HepG2 (cell line): ENCODE results near the gene TMEM221. TPM values are rescaled to one million over a fixed set of nuclear protein-coding genes. Genes with fewer than 3 reads are reported as not detected.
A peak's percentile ranks its signal among the peaks of the same experiment; 100 is the strongest.

Source experiments
- ATAC-seq: fragments of 200-7000 bp; cut with Tn5 transposase; 3 replicates; pipeline ENCODE4 v1.9.1; 2020; ENCODE audit warnings: mild to moderate bottlenecking, moderate library complexity
- BruUV-seq: library from RNA; stranded (reverse); fragments of 400-500 nt; replicated peaks from 2 replicates; lab custom pipeline; 2021; lab: Mats Ljungman, UMichigan
- CTCF ChIA-PET: fragments of 300-600 bp; formaldehyde crosslinking; extraction: SDS; loops from one replicate; lab custom pipeline; 2021; ENCODE audit warnings: low total read pairs, inconsistent platforms, low intra/inter-chr PET ratio; lab: Yijun Ruan, JAX
- POLR2A ChIA-PET: fragments of 350-600 bp; sonication (Branson Sonifier 250); formaldehyde crosslinking; loops from one replicate; lab custom pipeline; 2020; ENCODE audit warnings: antibody characterized with exemption, inconsistent platforms; lab: Yijun Ruan, JAX
- DNase-seq: peaks from one replicate; pipeline ENCODE4 v3.0.0-alpha.2; 2015; ENCODE audit warnings: low spot score
- FAIRE-seq: peaks from 3 replicates; lab custom pipeline; 2011; peaks lifted over from hg19 to GRCh38; lab: Jason Lieb, UNC
- H2AFZ ChIP-seq: one replicate; pipeline ENCODE4 v1.6.1; 2011; ENCODE audit warnings: low read length, inconsistent platforms
- H3K27ac ChIP-seq: fragments of 300-600 bp; 3 replicates; pipeline ENCODE4 v1.8.0; 2011; ENCODE audit warnings: mixed run types, mild to moderate bottlenecking, mixed read lengths, low read length, inconsistent platforms; ENCODE audit not compliant: insufficient read depth; ENCODE audit errors: extremely low read length
- H3K27me3 ChIP-seq, 2 experiments: fragments of 200-600 bp in 1 of 2; 2 replicates in 1 of 2; 3 replicates in 1 of 2; pipeline versions ENCODE4 v1.6.0 to v1.8.0; 2011; ENCODE audit warnings: low read length in 2 of 2, mild to moderate bottlenecking in 2 of 2, moderate library complexity in 2 of 2, inconsistent platforms in 1 of 2; ENCODE audit not compliant: insufficient read depth in 2 of 2, control insufficient read depth in 1 of 2
- H3K36me3 ChIP-seq, 2 experiments: fragments of 200-600 bp in 1 of 2; replicated peaks in 1 of 2; 2 replicates in 1 of 2; 3 replicates in 1 of 2; pipeline versions ENCODE4 v1.5.1 to v1.8.0; 2011; ENCODE audit warnings: low read length in 2 of 2, inconsistent platforms in 1 of 2; ENCODE audit not compliant: insufficient read depth in 2 of 2, control insufficient read depth in 1 of 2
- H3K4me1 ChIP-seq: 2 replicates; pipeline ENCODE4 v1.5.1; 2012; ENCODE audit warnings: low read length, inconsistent platforms; ENCODE audit not compliant: insufficient read depth
- H3K4me2 ChIP-seq: 2 replicates; pipeline ENCODE4 v1.6.0; 2011; ENCODE audit warnings: low read depth, low read length, inconsistent platforms
- H3K4me3 ChIP-seq, 3 experiments: fragments of 200-600 bp in 1 of 3; sonication (generic), shearing (Covaris generic) in 1 of 3; replicated peaks in 1 of 3; 2 replicates each; pipeline ENCODE4 v1.5.1; 2011 to 2016; ENCODE audit warnings: low read length in 3 of 3, inconsistent platforms in 2 of 3, low read depth in 2 of 3, mild to moderate bottlenecking in 2 of 3, control low read depth in 1 of 3, mixed read lengths in 1 of 3; ENCODE audit not compliant: insufficient read depth in 1 of 3
- H3K79me2 ChIP-seq: one replicate; pipeline ENCODE4 v1.6.1; 2011; ENCODE audit warnings: low read length, inconsistent platforms; ENCODE audit not compliant: insufficient read depth
- H3K9ac ChIP-seq: 2 replicates; pipeline ENCODE4 v1.6.0; 2011; ENCODE audit warnings: mild to moderate bottlenecking, low read depth, low read length, inconsistent platforms; ENCODE audit not compliant: insufficient read depth
- H3K9me3 ChIP-seq: 2 replicates; pipeline ENCODE4 v1.5.1; 2012; ENCODE audit warnings: mild to moderate bottlenecking, low read length
- H4K20me1 ChIP-seq: 2 replicates; pipeline ENCODE4 v1.6.0; 2011; ENCODE audit warnings: inconsistent platforms, mild to moderate bottlenecking, low read length, moderate library complexity; ENCODE audit not compliant: insufficient read depth
- AGO1 ChIP-seq: fragments of 200-400 bp; formaldehyde crosslinking; IDR thresholded peaks from 2 replicates; pipeline ENCODE4 v1.6.1; 2017; ENCODE audit warnings: mild to moderate bottlenecking, low read depth, low read length, moderate library complexity; ENCODE audit not compliant: poor library complexity, severe bottlenecking
- AGO2 ChIP-seq: fragments of 200-400 bp; formaldehyde crosslinking; optimal IDR thresholded peaks from 2 replicates; pipeline ENCODE3; 2017; ENCODE audit warnings: mild to moderate bottlenecking, low read depth, low read length, moderate library complexity
- CEBPB ChIP-seq: IDR thresholded peaks from 2 replicates; pipeline ENCODE4 v1.6.1; 2011; ENCODE audit warnings: low read depth, low read length, improper control_type of control experiment, borderline replicate concordance
- ETV5 ChIP-seq: IDR thresholded peaks from 2 replicates; pipeline ENCODE4 v1.6.1; 2018; ENCODE audit warnings: missing biosample characterization, missing genetic modification reagents, inconsistent platforms, borderline replicate concordance
- RFX1 ChIP-seq: fragments of 450-650 bp; IDR thresholded peaks from 2 replicates; pipeline ENCODE4 v1.6.1; 2017
- ZBTB38 ChIP-seq: sonication (generic); formaldehyde crosslinking; IDR thresholded peaks from 2 replicates; pipeline ENCODE4 v1.5.1; 2020; ENCODE audit warnings: mild to moderate bottlenecking, missing genetic modification reagents
- ZNF329 ChIP-seq: sonication (generic); formaldehyde crosslinking; IDR thresholded peaks from 2 replicates; pipeline ENCODE4 v1.9.0; 2021; ENCODE audit warnings: low read depth, mild to moderate bottlenecking, missing genetic modification reagents
- ZNF607 ChIP-seq: sonication (generic); formaldehyde crosslinking; IDR thresholded peaks from 2 replicates; pipeline ENCODE4 v1.5.1; 2020; ENCODE audit warnings: missing genetic modification reagents, mild to moderate bottlenecking, borderline replicate concordance
- ZNF766 ChIP-seq: sonication (generic); formaldehyde crosslinking; IDR thresholded peaks from 2 replicates; pipeline ENCODE4 v1.5.0; 2020; ENCODE audit warnings: missing genetic modification reagents, borderline replicate concordance
- ZNF770 ChIP-seq: sonication (generic); formaldehyde crosslinking; IDR thresholded peaks from 2 replicates; pipeline ENCODE4 v1.5.0; 2020; ENCODE audit warnings: mild to moderate bottlenecking, missing genetic modification reagents
- ZUFSP ChIP-seq: sonication (generic); formaldehyde crosslinking; IDR thresholded peaks from 2 replicates; pipeline ENCODE4 v1.9.0; 2021; ENCODE audit warnings: missing genetic modification reagents, mild to moderate bottlenecking, borderline replicate concordance
- WGBS: methylation state at CpG from one replicate; pipeline ENCODE4 v1.1.6; 2017; ENCODE audit warnings: low lambda C conversion rate; 5-methylcytosine and 5-hydroxymethylcytosine counted together
- in situ Hi-C: cut with HindIII; loops from 2 replicates; pipeline ENCODE4 v1.10.0; 2017; ENCODE audit warnings: low pct_unique_long_range_greater_than_20kb; ENCODE audit not compliant: extremely low pct_ligation_motif_present
- intact Hi-C: fragments of 100-400 bp; cut with micrococcal nuclease; formaldehyde crosslinking; loops from one replicate; pipeline ENCODE4 v1.10.0; 2022; ENCODE audit not compliant: unreplicated experiment
- polyA plus RNA-seq, 8 experiments: library from polyadenylated mRNA; depleted of rRNA in 3 of 8; stranded (reverse) in 7 of 8; unstranded in 1 of 8; fragments of >200 nt; fragmentation: Illumina TruSeq in 4 of 8; extraction: Trizol in 4 of 8; gene quantifications; 2 replicates each; pipeline versions ENCODE4 v1.2.1 to v1.2.3, GENCODE V29; 2011 to 2016; ENCODE audit warnings: low read depth in 4 of 8, missing spikeins in 1 of 8, mixed read lengths in 1 of 8; ENCODE audit not compliant: insufficient read depth in 1 of 8
- total RNA-seq, 5 experiments: library from RNA; depleted of rRNA; stranded (reverse); fragments of >200 nt; fragmentation: Illumina TruSeq; extraction: Trizol; gene quantifications; 2 replicates each; pipeline ENCODE4 v1.2.3, GENCODE V29; 2016; ENCODE audit warnings: low read depth in 1 of 5

Gene TMEM221
- total and polyA plus RNA-seq, 2 of the 13 experiments (the other 11 are each of a cell fraction or from before 2014, with no cell fraction given), result 0.33 to 0.77 TPM

- H3K4me2 ChIP-seq, result peak overlapping the region; percentile 92
- H2AFZ ChIP-seq, result no peak overlapping the region
- TF ChIP-seq RFX1, result no peak
- 0 out of 2 replicates have a peak, but pooled peaks have one; percentile 21 for TF ChIP-seq ZBTB38 (CRISPR knock-in tag)
- TF ChIP-seq ZNF329, result no peak
- peaks cover 0 to 8% of the 10 kb centered on the region in 2 experiments; a peak in 3 of 5 replicates for H3K36me3 ChIP-seq
- CTCF ChIA-PET, result no interaction called here
- WGBS, result 93% methylated on average over 6 of the region's 6 CpGs
- no peak for DNase-seq
- H4K20me1 ChIP-seq, result no peaks in the 10 kb centered on the region; the same call in 1 of the 2 replicates
- POLR2A ChIA-PET, result no interaction called here
- no peak for FAIRE-seq
- H3K27me3 ChIP-seq, result no peaks in the 10 kb centered on the region; a peak in 1 of 5 replicates
- peaks cover 33% of the 10 kb centered on the region for H3K79me2 ChIP-seq
- ATAC-seq, result no peak
- H3K27ac ChIP-seq, result peak overlapping the region; percentile 81
- no peak overlapping the region; the same call in 1 of the 2 replicates for H3K9ac ChIP-seq
- intact Hi-C loops (no loop called here), in situ Hi-C loops (no loop called here)
- BruUV-seq, result no TSS peak
- peak overlapping the region; percentile 62 to 82 (median 70); a peak in 5 of 6 replicates for H3K4me3 ChIP-seq
- no peaks in the 10 kb centered on the region for H3K9me3 ChIP-seq
- peaks cover 13% of the 10 kb centered on the region for H3K4me1 ChIP-seq
These were observed 44.5 kb downstream of the TMEM221 start for GRCh38 chr19:17404015-17404414.

- no peak for ATAC-seq
- Histone ChIP-seq H3K9me3 (no peaks in the 10 kb centered on the region), H3K4me1 (peaks cover 13% of the 10 kb centered on the region), H3K4me3 (no peak overlapping the region), H3K9ac (no peak overlapping the region), H3K79me2 (peaks cover 33% of the 10 kb centered on the region), H3K4me2 (no peak overlapping the region), H4K20me1 (no peaks in the 10 kb centered on the region; the same call in 1 of the 2 replicates), H2AFZ (no peak overlapping the region), H3K36me3 (peaks cover 0 to 8% of the 10 kb centered on the region in 2 experiments; a peak in 3 of 5 replicates), H3K27me3 (no peaks in the 10 kb centered on the region; a peak in 1 of 5 replicates), H3K27ac (no peak overlapping the region)
- in situ Hi-C loops (no loop called here), intact Hi-C loops (no loop called here)
- no TSS peak for BruUV-seq
- DNase-seq, result no peak
- WGBS, result 86% methylated on average over 30 of the region's 36 CpGs
- no peak for FAIRE-seq
- CTCF ChIA-PET, result no interaction called here
- POLR2A ChIA-PET, result interaction anchor here (0.7 to 1.0 kb wide), 2 partner anchors 12 to 16 kb away, joined by 4 read pairs; partner anchors contain the start of gene MVB12A
- TF ChIP-seq ZNF607 (CRISPR knock-in tag), result no peak
- no peak for TF ChIP-seq ZUFSP (CRISPR knock-in tag)
- TF ChIP-seq ZNF770 (CRISPR knock-in tag), result no peak
- TF ChIP-seq CEBPB, result no peak
- TF ChIP-seq AGO2, result peak; percentile 18
- TF ChIP-seq ETV5, result no peak
- no peak for TF ChIP-seq ZNF766
- TF ChIP-seq AGO1, result peak; percentile 98
These were observed 45.2 kb downstream of the TMEM221 start for GRCh38 chr19:17402982-17403855.
